ENCODE measurements around the gene CYP4A11.
A peak's percentile ranks its signal among the peaks of the same experiment; 100 is the strongest.
"Not testable (repeated sequence)": the region's sequence is repeated elsewhere in the genome, so short reads cannot be mapped to it uniquely, and the experiment has no call there.

Gene CYP4A11, protein sequence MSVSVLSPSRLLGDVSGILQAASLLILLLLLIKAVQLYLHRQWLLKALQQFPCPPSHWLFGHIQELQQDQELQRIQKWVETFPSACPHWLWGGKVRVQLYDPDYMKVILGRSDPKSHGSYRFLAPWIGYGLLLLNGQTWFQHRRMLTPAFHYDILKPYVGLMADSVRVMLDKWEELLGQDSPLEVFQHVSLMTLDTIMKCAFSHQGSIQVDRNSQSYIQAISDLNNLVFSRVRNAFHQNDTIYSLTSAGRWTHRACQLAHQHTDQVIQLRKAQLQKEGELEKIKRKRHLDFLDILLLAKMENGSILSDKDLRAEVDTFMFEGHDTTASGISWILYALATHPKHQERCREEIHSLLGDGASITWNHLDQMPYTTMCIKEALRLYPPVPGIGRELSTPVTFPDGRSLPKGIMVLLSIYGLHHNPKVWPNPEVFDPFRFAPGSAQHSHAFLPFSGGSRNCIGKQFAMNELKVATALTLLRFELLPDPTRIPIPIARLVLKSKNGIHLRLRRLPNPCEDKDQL

DNA sequence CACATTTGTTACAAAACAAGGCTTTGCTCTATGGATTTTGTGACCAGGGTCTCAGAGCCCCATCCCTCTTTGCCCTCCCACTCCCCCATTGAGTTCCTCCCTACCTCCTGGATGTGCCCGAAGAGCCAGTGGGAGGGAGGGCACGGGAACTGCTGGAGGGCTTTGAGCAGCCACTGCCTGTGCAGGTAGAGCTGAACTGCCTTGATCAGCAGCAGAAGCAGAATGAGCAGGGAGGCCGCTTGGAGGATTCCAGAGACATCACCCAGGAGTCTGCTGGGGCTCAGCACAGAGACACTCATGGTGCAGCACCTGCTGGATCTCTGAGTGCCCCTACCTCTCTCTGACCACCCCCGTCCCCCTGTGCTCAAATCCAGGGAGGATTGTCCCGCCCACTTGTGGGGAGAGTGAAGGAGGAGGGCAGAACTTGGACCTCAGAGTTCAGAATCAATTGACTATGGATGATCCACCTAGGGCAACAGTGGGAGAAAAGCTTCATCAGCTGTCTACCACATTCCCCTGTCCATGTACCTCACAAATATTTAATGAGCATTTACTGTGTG is at the start of gene CYP4A11:
Gene CYP4A11, minus strand, starts transcription at position 342 of the 560 bp plus-strand sequence. Its CDS starts 43 bp downstream, at position 299.
- Mint-ChIP-seq H3K9me3 (no peaks in the 10 kb centered on the region), H3K36me3 (no peaks in the 10 kb centered on the region), H3K4me1 (no peaks in the 10 kb centered on the region), H3K4me3 (no peak within 1 kb of the TSS), H3K27ac (no peak within 1 kb of the TSS)
- DNase-seq (ENCODE audit: low spot score in 2 of 2), result no peak
- no peak for ATAC-seq

DNA sequence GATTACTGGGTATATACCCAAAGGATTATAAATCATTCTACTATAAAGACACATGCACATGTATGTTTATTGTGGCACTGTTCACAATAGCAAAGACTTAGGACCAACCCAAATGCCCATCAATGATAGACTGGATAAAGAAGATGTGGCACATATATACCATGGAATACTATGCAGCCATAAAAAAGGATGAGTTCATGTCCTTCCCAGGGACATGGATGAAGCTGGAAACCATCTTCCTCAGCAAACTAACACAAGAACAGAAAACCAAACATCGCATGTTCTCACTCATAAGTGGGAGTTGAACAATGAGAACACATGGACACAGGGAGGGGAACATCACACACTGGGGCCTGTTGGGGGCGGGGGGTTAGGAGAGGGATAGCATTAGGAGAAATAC is 49.3 kb upstream of the CYP4A11 start:
- H3K27ac Mint-ChIP-seq; H3K4me3 Mint-ChIP-seq; ATAC-seq; H3K9me3 Mint-ChIP-seq; DNase-seq (ENCODE audit: low spot score in 2 of 2); H3K4me1 Mint-ChIP-seq; H3K36me3 Mint-ChIP-seq: not testable (repeated sequence)

DNA sequence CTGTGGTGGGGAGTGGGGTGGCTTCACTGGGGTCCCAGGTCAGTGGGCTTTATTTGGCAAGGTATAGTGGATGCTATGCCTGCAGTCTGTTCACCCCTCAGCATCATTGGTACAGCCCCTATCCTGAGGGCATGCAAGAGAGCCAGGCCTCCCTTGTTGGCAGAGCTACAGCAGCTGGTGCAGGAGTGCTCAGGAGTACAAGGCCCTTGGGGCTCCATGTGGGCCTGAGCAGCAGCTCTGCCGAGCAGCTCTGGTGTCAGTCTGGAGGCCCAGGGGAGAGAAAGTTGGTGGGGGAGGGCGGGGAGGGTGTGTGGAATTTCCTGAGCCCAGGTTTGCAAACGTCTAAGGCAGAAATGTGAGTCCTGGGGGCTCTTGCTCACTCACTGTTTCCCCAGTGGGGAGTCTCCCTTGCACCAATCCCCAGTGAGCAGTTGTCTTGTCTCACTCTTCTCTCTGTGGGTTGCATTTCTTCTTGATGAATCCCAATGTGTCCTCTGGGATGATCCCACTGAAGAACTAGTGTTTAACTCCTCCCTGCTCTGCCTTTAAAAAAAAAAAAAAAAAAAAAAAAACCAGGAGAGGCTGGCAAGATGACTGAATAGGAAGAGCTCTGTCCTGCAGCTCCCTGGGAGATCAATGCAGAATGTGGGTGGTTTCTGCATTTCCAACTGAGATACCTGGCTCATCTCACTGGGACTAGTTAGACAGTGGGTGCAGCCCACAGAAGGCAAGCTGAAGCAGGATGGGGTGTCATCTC is 42.7 kb upstream of the CYP4A11 start:
- H3K4me1 Mint-ChIP-seq, result no peaks in the 10 kb centered on the region
- no peak for DNase-seq (ENCODE audit: low spot score in 2 of 2)
- no peak overlapping the region for H3K27ac Mint-ChIP-seq
- no peaks in the 10 kb centered on the region for H3K36me3 Mint-ChIP-seq
- H3K9me3 Mint-ChIP-seq, result no peaks in the 10 kb centered on the region
- ATAC-seq, result peak; percentile 13
- no peak overlapping the region for H3K4me3 Mint-ChIP-seq

- DNase-seq (ENCODE audit: low spot score in 2 of 2) (no peak), ATAC-seq (no peak)
- Mint-ChIP-seq H3K4me3 (no peak overlapping the region), H3K27ac (no peak overlapping the region), H3K36me3 (no peaks in the 10 kb centered on the region), H3K4me1 (no peaks in the 10 kb centered on the region), H3K9me3 (no peaks in the 10 kb centered on the region)
Measured at GRCh38 chr1:46983166-46983829, 42.0 kb upstream of the CYP4A11 start.

GRCh38 chr1:46969014-46969619 is 27.8 kb upstream of the CYP4A11 start:
- Mint-ChIP-seq H3K27ac (no peak overlapping the region), H3K4me3 (no peak overlapping the region), H3K9me3 (no peaks in the 10 kb centered on the region), H3K4me1 (no peaks in the 10 kb centered on the region), H3K36me3 (no peaks in the 10 kb centered on the region)
- no peak for ATAC-seq
- no peak for DNase-seq (ENCODE audit: low spot score in 2 of 2)

- not testable (repeated sequence) for DNase-seq (ENCODE audit: low spot score in 2 of 2); H3K9me3 Mint-ChIP-seq; H3K27ac Mint-ChIP-seq; H3K4me3 Mint-ChIP-seq; ATAC-seq; H3K4me1 Mint-ChIP-seq; H3K36me3 Mint-ChIP-seq
Measured at GRCh38 chr1:46962272-46962671, 21.0 kb upstream of the CYP4A11 start.

- DNase-seq (ENCODE audit: low spot score in 2 of 2) (no peak), ATAC-seq (peak; percentile 51)
- Mint-ChIP-seq H3K9me3 (no peaks in the 10 kb centered on the region), H3K36me3 (no peaks in the 10 kb centered on the region), H3K4me3 (no peak overlapping the region), H3K27ac (no peak overlapping the region), H3K4me1 (no peaks in the 10 kb centered on the region)
Measured at GRCh38 chr1:46961066-46961758, 19.9 kb upstream of the CYP4A11 start.

GRCh38 chr1:46960250-46960649 is 19.0 kb upstream of the CYP4A11 start:
- ATAC-seq, result no peak

DNA sequence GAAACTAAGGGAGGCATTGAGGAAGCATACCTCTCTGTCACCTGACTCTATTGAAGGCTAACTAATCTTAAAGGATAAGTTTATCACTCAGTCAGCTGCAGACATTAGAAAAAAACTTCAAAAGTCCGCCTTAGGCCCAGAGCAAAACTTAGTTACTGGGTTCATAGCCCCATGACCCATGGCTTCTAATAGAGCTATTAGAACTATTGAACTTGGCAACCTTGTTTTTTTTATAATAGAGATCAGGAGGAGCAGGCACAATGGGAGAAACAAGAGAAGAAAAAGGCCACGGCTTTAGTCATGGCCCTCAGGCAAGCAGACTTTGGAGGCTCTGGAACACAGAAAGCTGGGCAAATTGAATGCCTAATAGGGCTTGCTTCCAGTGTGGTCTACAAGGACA is 13.8 kb upstream of the CYP4A11 start:
- not testable (repeated sequence) for H3K27ac Mint-ChIP-seq; H3K36me3 Mint-ChIP-seq; ATAC-seq; H3K9me3 Mint-ChIP-seq; H3K4me3 Mint-ChIP-seq; H3K4me1 Mint-ChIP-seq; DNase-seq (ENCODE audit: low spot score in 2 of 2)

More at GRCh38 chr1:46960250-46960649, 19.0 kb upstream of the CYP4A11 start:
- H3K36me3 Mint-ChIP-seq, result no peaks in the 10 kb centered on the region
- DNase-seq (ENCODE audit: low spot score in 2 of 2), result no peak
- no peaks in the 10 kb centered on the region for H3K9me3 Mint-ChIP-seq
- no peak overlapping the region for H3K27ac Mint-ChIP-seq
- no peak overlapping the region for H3K4me3 Mint-ChIP-seq
- H3K4me1 Mint-ChIP-seq, result no peaks in the 10 kb centered on the region

- not testable (repeated sequence) for H3K9me3 Mint-ChIP-seq; H3K27ac Mint-ChIP-seq; H3K36me3 Mint-ChIP-seq; H3K4me3 Mint-ChIP-seq; H3K4me1 Mint-ChIP-seq; ATAC-seq; DNase-seq (ENCODE audit: low spot score in 2 of 2)
Measured at GRCh38 chr1:46953847-46954246, 12.6 kb upstream of the CYP4A11 start.

DNA sequence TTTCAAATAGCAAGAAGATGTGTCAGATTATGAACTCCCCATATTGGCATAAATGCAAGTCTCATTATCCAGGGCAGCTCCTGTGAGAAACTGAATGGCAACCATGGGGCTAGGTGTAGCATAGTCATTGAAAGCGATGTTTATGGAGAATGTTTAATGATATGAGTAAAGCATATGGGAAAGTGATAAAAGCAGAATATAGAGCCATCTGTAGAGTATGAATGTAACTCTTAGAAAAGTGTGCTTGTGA is 8.1 kb upstream of the CYP4A11 start:
- not testable (repeated sequence) for H3K27ac Mint-ChIP-seq; H3K4me1 Mint-ChIP-seq; H3K9me3 Mint-ChIP-seq; ATAC-seq; H3K4me3 Mint-ChIP-seq; H3K36me3 Mint-ChIP-seq; DNase-seq (ENCODE audit: low spot score in 2 of 2)

DNA sequence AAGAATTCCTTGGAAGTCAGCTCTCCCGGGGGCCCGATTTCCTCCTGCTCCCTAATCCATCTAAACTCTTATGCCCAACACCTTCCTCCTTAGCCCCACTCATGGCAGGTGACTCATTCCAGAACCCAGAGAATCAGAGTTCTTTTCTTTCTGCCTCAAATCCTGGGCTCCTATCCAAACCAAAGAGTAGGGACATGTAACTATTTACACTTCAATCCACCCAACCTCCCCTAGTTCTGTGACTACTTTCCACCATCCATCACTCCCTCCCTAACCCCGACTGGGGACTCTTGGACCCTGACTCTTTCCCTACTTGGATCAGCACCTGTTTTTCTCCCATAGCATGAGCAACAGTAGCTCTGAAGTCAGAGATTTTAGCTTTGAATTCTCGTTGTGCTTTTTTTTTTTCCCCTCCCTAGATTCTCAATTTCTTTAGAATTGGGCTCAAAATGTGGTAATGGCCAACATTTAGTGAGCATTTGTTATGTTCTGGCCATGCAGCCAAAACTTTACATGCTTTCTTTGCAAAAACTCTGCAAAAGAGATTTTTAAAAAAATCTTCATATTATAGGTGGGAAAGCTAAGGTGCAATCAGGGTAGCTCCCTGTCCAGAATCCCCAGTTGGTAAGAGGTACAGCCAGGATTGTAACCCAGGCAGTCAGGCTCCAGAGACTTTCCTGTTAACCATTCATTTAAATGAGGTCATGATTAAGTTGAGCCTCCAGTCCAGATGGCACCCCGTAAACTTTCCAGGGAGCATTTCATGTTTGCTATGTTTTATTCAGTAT is 7.5 kb upstream of the CYP4A11 start:
- DNase-seq (ENCODE audit: low spot score in 2 of 2) (no peak), ATAC-seq (no peak)
- Mint-ChIP-seq H3K27ac (no peak overlapping the region), H3K4me3 (no peak overlapping the region), H3K4me1 (no peaks in the 10 kb centered on the region), H3K9me3 (no peaks in the 10 kb centered on the region), H3K36me3 (no peaks in the 10 kb centered on the region)

DNA sequence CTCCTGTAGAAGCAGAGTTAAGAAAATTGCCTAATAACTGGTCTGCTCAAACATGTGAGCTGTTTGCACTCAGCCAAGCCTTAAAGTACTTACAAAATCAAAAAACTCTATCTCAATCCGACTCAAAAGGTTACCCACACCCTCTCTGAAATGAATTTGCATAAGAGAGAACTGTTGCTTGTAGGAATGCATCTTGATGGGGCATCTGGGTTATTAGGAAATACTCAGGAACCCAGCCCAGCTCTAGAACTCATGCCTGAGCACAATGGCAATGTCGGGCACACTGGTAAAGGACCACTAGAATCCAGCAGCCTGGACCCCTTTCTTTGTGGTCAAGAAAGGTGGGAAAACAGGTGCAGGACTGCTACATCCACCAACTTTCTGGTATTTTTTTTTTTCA is 6.4 kb upstream of the CYP4A11 start:
- not testable (repeated sequence) for H3K36me3 Mint-ChIP-seq; H3K4me1 Mint-ChIP-seq; H3K27ac Mint-ChIP-seq; H3K4me3 Mint-ChIP-seq; ATAC-seq; DNase-seq (ENCODE audit: low spot score in 2 of 2); H3K9me3 Mint-ChIP-seq

GRCh38 chr1:46942086-46942485 is 810 bp upstream of the CYP4A11 start:
- H3K4me3 Mint-ChIP-seq, result no peak overlapping the region
- DNase-seq (ENCODE audit: low spot score in 2 of 2), result no peak

More at GRCh38 chr1:46942086-46942485, 810 bp upstream of the CYP4A11 start:
- no peak for ATAC-seq
- no peaks in the 10 kb centered on the region for H3K9me3 Mint-ChIP-seq
- H3K4me1 Mint-ChIP-seq, result no peaks in the 10 kb centered on the region
- H3K27ac Mint-ChIP-seq, result no peak overlapping the region
- no peaks in the 10 kb centered on the region for H3K36me3 Mint-ChIP-seq
